Stimulated activated CD8-positive, alpha-beta memory T cell treated with anti-CD3 and anti-CD28 coated beads, Interleukin-12 subunit alpha, Interleukin-12 subunit beta, amount 100 ng/mL, for 4 hours (primary cell): ENCODE results near the gene NACA2.
"Not testable (repeated sequence)": the region's sequence is repeated elsewhere in the genome, so short reads cannot be mapped to it uniquely, and the experiment has no call there.

Experiments used
- DNase-seq: peaks from one replicate; pipeline ENCODE4 v3.0.0-alpha.2; 2020; ENCODE audit warnings: low read depth

NACA2 gene

GRCh38 chr17:61591018-61591417 lies at the start of gene NACA2:
TSS of gene NACA2 (minus strand) at chr17:61591219. CDS start at chr17:61591180, 39 bp downstream.
- no peak for DNase-seq

- DNase-seq = no peak
These were observed 48.8 kb upstream of the NACA2 start for GRCh38 chr17:61639818-61640217.

- DNase-seq = no peak
These were observed 47.1 kb upstream of the NACA2 start for GRCh38 chr17:61638087-61638486.

GRCh38 chr17:61635913-61636432 lies 45.0 kb upstream of the NACA2 start:
- no peak for DNase-seq

- no peak for DNase-seq
These were observed 44.0 kb upstream of the NACA2 start for GRCh38 chr17:61634942-61635538.

GRCh38 chr17:61634011-61634539 lies 43.1 kb upstream of the NACA2 start:
- no peak for DNase-seq

GRCh38 chr17:61632826-61633225 lies 41.8 kb upstream of the NACA2 start:
- DNase-seq = no peak

GRCh38 chr17:61631800-61632199 lies 40.8 kb upstream of the NACA2 start:
- DNase-seq = no peak

GRCh38 chr17:61628158-61628557 lies 37.1 kb upstream of the NACA2 start:
- DNase-seq = not testable (repeated sequence)

- no peak for DNase-seq
These were observed 36.6 kb upstream of the NACA2 start for GRCh38 chr17:61627658-61628057.

- DNase-seq = no peak
These were observed 36.1 kb upstream of the NACA2 start for GRCh38 chr17:61627125-61627524.

- DNase-seq = no peak
These were observed 34.5 kb upstream of the NACA2 start for GRCh38 chr17:61625564-61625963.

GRCh38 chr17:61624951-61625350 lies 33.9 kb upstream of the NACA2 start:
- no peak for DNase-seq

- DNase-seq = no peak
These were observed 30.3 kb upstream of the NACA2 start for GRCh38 chr17:61621317-61621716.

GRCh38 chr17:61619953-61620352 lies 28.9 kb upstream of the NACA2 start:
- no peak for DNase-seq

- no peak for DNase-seq
These were observed 28.5 kb upstream of the NACA2 start for GRCh38 chr17:61619493-61619892.

GRCh38 chr17:61618950-61619349 lies 27.9 kb upstream of the NACA2 start:
- DNase-seq = no peak

GRCh38 chr17:61617330-61617729 lies 26.3 kb upstream of the NACA2 start:
- no peak for DNase-seq

GRCh38 chr17:61616783-61617182 lies 25.8 kb upstream of the NACA2 start:
- no peak for DNase-seq

- no peak for DNase-seq
These were observed 23.2 kb upstream of the NACA2 start for GRCh38 chr17:61614219-61614618.

- no peak for DNase-seq
These were observed 20.3 kb upstream of the NACA2 start for GRCh38 chr17:61611323-61611722.

GRCh38 chr17:61605692-61606091 lies 14.7 kb upstream of the NACA2 start:
- no peak for DNase-seq

GRCh38 chr17:61601297-61601696 lies 10.3 kb upstream of the NACA2 start:
- no peak for DNase-seq

GRCh38 chr17:61600621-61601020 lies 9.6 kb upstream of the NACA2 start:
- no peak for DNase-seq
